Caco-2 (cell line): ENCODE results near the gene RNU2-63P. TPM values are rescaled to one million over a fixed set of nuclear protein-coding genes. Genes with fewer than 3 reads are reported as not detected.

Source experiments
- BruUV-seq: library from RNA; stranded (reverse); fragments of 400-500 nt; replicated peaks from 2 replicates; lab custom pipeline; 2021; lab: Mats Ljungman, UMichigan
- CTCF ChIA-PET: fragments of 300-600 bp; sonication (Branson Sonifier 250); formaldehyde crosslinking; loops from one replicate; lab custom pipeline; 2022; ENCODE audit warnings: antibody characterized with exemption; lab: Charles Lee
- POLR2A ChIA-PET: fragments of 300-600 bp; sonication (Branson Sonifier 250); formaldehyde crosslinking; loops from one replicate; lab custom pipeline; 2022; ENCODE audit warnings: antibody characterized with exemption; lab: Charles Lee
- DNase-seq, 2 experiments: peaks; one replicate each; pipeline versions ENCODE4 v3.0.0 to v3.0.0-alpha.2; 2020 to 2022
- H3K27me3 ChIP-seq: replicated peaks from 2 replicates; pipeline ENCODE4 v1.6.0; 2011; ENCODE audit warnings: low read length; ENCODE audit not compliant: control insufficient read depth, insufficient read depth
- H3K36me3 ChIP-seq: 2 replicates; pipeline ENCODE4 v1.5.1; 2011; ENCODE audit warnings: low read length; ENCODE audit not compliant: control insufficient read depth, insufficient read depth
- H3K4me1 ChIP-seq: fragments of 250-450 bp; sonication (Bioruptor Pico); 2 replicates; pipeline ENCODE4 v1.5.1; 2020; ENCODE audit warnings: mild to moderate bottlenecking
- H3K4me3 ChIP-seq: 2 replicates; pipeline ENCODE4 v1.5.1; 2011; ENCODE audit warnings: low read depth, mild to moderate bottlenecking, control low read depth, low read length
- H3K9me3 ChIP-seq: fragments of 250-450 bp; sonication (Bioruptor Pico); 2 replicates; pipeline ENCODE4 v1.5.1; 2020; ENCODE audit warnings: mild to moderate bottlenecking, moderate library complexity
- H3K27ac Mint-ChIP-seq: one replicate; pipeline ENCODE4 v1.8.0; 2022; ENCODE audit warnings: mixed read lengths; ENCODE audit not compliant: unreplicated experiment
- H3K27me3 Mint-ChIP-seq: one replicate; pipeline ENCODE4 v1.8.0; 2022; ENCODE audit warnings: mixed read lengths; ENCODE audit not compliant: insufficient read depth, unreplicated experiment
- H3K36me3 Mint-ChIP-seq: one replicate; pipeline ENCODE4 v1.8.0; 2022; ENCODE audit warnings: mild to moderate bottlenecking, mixed read lengths; ENCODE audit not compliant: insufficient read depth, unreplicated experiment
- H3K4me1 Mint-ChIP-seq: one replicate; pipeline ENCODE4 v1.8.0; 2022; ENCODE audit warnings: low read depth, mixed read lengths; ENCODE audit not compliant: unreplicated experiment
- H3K4me3 Mint-ChIP-seq: one replicate; pipeline ENCODE4 v1.8.0; 2022; ENCODE audit warnings: mild to moderate bottlenecking, moderate library complexity, mixed read lengths; ENCODE audit not compliant: unreplicated experiment
- H3K9me3 Mint-ChIP-seq: one replicate; pipeline ENCODE4 v1.8.0; 2022; ENCODE audit warnings: mixed read lengths; ENCODE audit not compliant: unreplicated experiment
- intact Hi-C: fragments of 100-400 bp; cut with micrococcal nuclease; formaldehyde crosslinking; loops from one replicate; pipeline ENCODE4 v1.10.0; 2022; ENCODE audit not compliant: unreplicated experiment
- total RNA-seq: library from RNA; stranded (reverse); gene quantifications from 2 replicates; pipeline ENCODE4 v1.2.3, GENCODE V29; 2022
- TF ChIP-seq, protein P1 (sequence below), 2 experiments: fragments of 200-600 bp in 1 of 2; IDR thresholded peaks; 1 replicate in 1 of 2; 2 replicates in 1 of 2; pipeline versions ENCODE4 v1.5.1 to v1.8.0; 2011 to 2022; ENCODE audit warnings: antibody characterized with exemption in 1 of 2, control low read depth in 1 of 2, inconsistent platforms in 1 of 2, low read depth in 1 of 2, low read length in 1 of 2, mild to moderate bottlenecking in 1 of 2, moderate library complexity in 1 of 2; ENCODE audit not compliant: insufficient read depth in 1 of 2, severe bottlenecking in 1 of 2, unreplicated experiment in 1 of 2

Gene RNU2-63P
- total RNA-seq, 1 experiment from 2014 or later: 19.4 TPM

DNA sequence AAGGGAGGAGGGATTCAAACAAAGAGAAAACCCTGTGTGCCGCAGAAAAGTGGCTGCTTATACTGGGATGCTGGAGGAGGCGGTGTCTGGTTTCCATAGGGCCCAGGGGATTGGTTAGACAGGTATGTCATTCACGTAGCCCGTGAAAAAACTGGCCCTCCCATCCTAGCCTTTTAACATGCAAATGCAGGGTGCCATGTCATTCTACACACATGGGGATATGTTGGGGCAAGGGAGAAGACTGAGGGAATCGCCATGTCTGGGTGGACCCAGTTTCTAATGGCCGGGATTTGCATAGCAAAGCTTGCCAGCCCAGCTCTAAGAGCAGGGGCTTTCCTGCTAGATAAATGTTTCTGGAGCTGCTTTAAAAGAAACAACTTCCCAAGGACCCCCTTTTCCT, 8.2 kb upstream of the RNU2-63P start:
- TF ChIP-seq, protein P1, sequence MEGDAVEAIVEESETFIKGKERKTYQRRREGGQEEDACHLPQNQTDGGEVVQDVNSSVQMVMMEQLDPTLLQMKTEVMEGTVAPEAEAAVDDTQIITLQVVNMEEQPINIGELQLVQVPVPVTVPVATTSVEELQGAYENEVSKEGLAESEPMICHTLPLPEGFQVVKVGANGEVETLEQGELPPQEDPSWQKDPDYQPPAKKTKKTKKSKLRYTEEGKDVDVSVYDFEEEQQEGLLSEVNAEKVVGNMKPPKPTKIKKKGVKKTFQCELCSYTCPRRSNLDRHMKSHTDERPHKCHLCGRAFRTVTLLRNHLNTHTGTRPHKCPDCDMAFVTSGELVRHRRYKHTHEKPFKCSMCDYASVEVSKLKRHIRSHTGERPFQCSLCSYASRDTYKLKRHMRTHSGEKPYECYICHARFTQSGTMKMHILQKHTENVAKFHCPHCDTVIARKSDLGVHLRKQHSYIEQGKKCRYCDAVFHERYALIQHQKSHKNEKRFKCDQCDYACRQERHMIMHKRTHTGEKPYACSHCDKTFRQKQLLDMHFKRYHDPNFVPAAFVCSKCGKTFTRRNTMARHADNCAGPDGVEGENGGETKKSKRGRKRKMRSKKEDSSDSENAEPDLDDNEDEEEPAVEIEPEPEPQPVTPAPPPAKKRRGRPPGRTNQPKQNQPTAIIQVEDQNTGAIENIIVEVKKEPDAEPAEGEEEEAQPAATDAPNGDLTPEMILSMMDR (IDR thresholded peaks at IDR 0.05; ENCODE audit: insufficient read depth in 1 of 2, low read depth in 1 of 2, low read length in 1 of 2, severe bottlenecking in 1 of 2, unreplicated experiment in 1 of 2): no peak
- CTCF ChIA-PET: no interaction called here

DNA sequence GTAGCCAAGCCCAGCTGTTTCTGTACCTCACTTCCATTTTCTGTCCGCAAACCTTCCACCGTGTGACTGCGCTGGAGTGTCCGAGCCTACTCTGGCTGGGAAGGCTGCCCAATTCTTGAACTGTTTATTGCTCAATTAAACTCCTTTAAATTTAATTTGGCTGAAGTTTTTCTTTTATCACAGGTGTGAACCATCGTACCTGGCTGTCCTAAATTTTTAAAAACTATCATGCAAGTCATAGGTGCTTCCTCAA, 6.2 kb upstream of the RNU2-63P start:
- Histone ChIP-seq H3K27me3 (no peaks in the 10 kb centered on the region), H3K36me3 (no peaks in the 10 kb centered on the region), H3K9me3 (no peaks in the 10 kb centered on the region), H3K4me3 (no peak overlapping the region), H3K4me1 (no peaks in the 10 kb centered on the region; the same call in 1 of the 2 replicates)
- intact Hi-C loops: no loop called here
- peaks cover 17% of the 10 kb centered on the region for H3K4me1 Mint-ChIP-seq
- no peak for DNase-seq
- no peak overlapping the region for H3K27ac Mint-ChIP-seq
- H3K36me3 Mint-ChIP-seq: peaks cover 5% of the 10 kb centered on the region
- ChIA-PET POLR2A (no interaction called here), CTCF (no interaction called here)
- BruUV-seq: no TSS peak
- no peaks in the 10 kb centered on the region for H3K27me3 Mint-ChIP-seq
- H3K9me3 Mint-ChIP-seq: no peaks in the 10 kb centered on the region
- TF ChIP-seq, protein P1 (IDR thresholded peaks at IDR 0.05; ENCODE audit: insufficient read depth in 1 of 2, low read depth in 1 of 2, low read length in 1 of 2, severe bottlenecking in 1 of 2, unreplicated experiment in 1 of 2): no peak
- no peak overlapping the region for H3K4me3 Mint-ChIP-seq

More for the DNA sequence above, 8.2 kb upstream of the RNU2-63P start:
- Mint-ChIP-seq H3K4me1 (peaks cover 12% of the 10 kb centered on the region), H3K36me3 (peaks cover 10% of the 10 kb centered on the region), H3K9me3 (no peaks in the 10 kb centered on the region), H3K27ac (no peak overlapping the region), H3K4me3 (no peak overlapping the region), H3K27me3 (no peaks in the 10 kb centered on the region)
- Histone ChIP-seq H3K36me3 (no peaks in the 10 kb centered on the region), H3K9me3 (no peaks in the 10 kb centered on the region), H3K4me3 (no peak overlapping the region), H3K27me3 (no peaks in the 10 kb centered on the region), H3K4me1 (no peaks in the 10 kb centered on the region; the same call in 1 of the 2 replicates)
- POLR2A ChIA-PET: no interaction called here
- no peak for DNase-seq
- intact Hi-C loops: no loop called here
- BruUV-seq: no TSS peak

DNA sequence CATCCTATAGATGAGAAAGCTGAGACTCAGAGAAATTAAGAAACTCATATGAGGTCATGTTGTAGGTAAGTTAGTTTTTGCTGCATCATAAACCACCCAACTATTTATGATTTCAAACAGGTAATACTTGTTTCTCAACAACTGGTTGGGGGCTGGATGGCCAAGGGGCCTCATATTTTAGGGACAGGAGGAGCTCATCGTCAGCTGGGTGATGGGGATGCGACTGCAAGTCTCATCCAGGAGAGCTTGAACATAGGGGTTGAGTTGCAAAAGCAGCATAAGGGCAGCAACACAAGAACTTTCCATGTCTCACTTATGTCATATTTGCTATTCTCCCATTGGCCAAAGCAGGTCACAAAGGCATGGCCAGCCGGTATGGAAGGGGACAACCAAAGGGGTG, 3.6 kb upstream of the RNU2-63P start:
- DNase-seq: peak in 1 of 2 experiments; percentile 33
- H3K4me3 Mint-ChIP-seq: no peak overlapping the region
- H3K9me3 Mint-ChIP-seq: no peaks in the 10 kb centered on the region
- intact Hi-C loops: no loop called here
- POLR2A ChIA-PET: no interaction called here
- Histone ChIP-seq H3K4me1 (no peaks in the 10 kb centered on the region; the same call in 1 of the 2 replicates), H3K9me3 (no peaks in the 10 kb centered on the region), H3K36me3 (no peaks in the 10 kb centered on the region), H3K27me3 (no peaks in the 10 kb centered on the region), H3K4me3 (no peak overlapping the region)
- BruUV-seq: no TSS peak
- H3K36me3 Mint-ChIP-seq: peaks cover 19% of the 10 kb centered on the region
- CTCF ChIA-PET: no interaction called here
- H3K4me1 Mint-ChIP-seq: peaks cover 19% of the 10 kb centered on the region
- H3K27ac Mint-ChIP-seq: no peak overlapping the region
- H3K27me3 Mint-ChIP-seq: peaks cover 3% of the 10 kb centered on the region
- TF ChIP-seq, protein P1 (IDR thresholded peaks at IDR 0.05; ENCODE audit: insufficient read depth in 1 of 2, low read depth in 1 of 2, low read length in 1 of 2, severe bottlenecking in 1 of 2, unreplicated experiment in 1 of 2): no peak
